ENCODE measurements around the gene FYN. TPM values are rescaled to one million over a fixed set of nuclear protein-coding genes. Genes with fewer than 3 reads are reported as not detected.

Gene FYN
- total and polyA plus RNA-seq, 2 of the 4 experiments (the other 2 are of a cell fraction), result 30.8 to 36.4 TPM

DNA sequence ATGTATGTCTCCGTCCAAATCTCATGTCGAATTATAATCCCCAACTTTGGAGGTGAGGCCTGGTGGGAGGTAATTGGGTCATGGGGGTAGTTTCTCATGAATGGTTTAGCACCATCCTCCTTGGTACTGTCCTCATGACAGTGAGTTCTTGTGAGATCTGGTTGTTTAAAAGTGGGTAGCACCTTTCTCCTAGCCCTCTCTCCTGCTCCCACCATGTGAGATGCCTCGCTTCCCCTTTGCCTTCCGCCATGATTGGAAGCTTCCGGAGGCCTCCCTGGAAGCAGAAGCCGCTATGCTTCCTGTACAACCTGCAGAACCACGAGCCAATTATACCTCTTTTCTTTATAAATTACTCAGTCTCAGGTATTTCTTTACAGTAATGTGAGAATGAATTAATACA is 123.1 kb downstream of the FYN start:
- in situ Hi-C loops (cut with MboI; ENCODE audit: low sequenced_read_pairs) (no loop called here), intact Hi-C loops (cut with micrococcal nuclease) (no loop called here), dilution Hi-C loops (cut with HindIII; ENCODE audit: low sequenced_read_pairs, unreplicated experiment) (no loop called here)
- no peak overlapping the region for H3K18ac ChIP-seq (ENCODE audit: low read depth, low read length)
- no peak overlapping the region for H4K8ac ChIP-seq (ENCODE audit: low read depth in 2 of 2, low read length in 2 of 2)
- no peaks in the 10 kb centered on the region for H3K36me3 ChIP-seq (ENCODE audit: control insufficient read depth, insufficient read depth, low read length)
- no peak overlapping the region for H3K14ac ChIP-seq (replicated peaks; ENCODE audit: low read depth, low read length)
- POLR2A ChIA-PET (ENCODE audit: unreplicated experiment), result no interaction called here
- no peak overlapping the region for H4K5ac ChIP-seq (ENCODE audit: low read depth, low read length)
- no peak overlapping the region for H3K27ac ChIP-seq (ENCODE audit: insufficient read depth, low read length)
- no peak overlapping the region for H2AK9ac ChIP-seq (replicated peaks; ENCODE audit: low read depth, low read length, poor library complexity)
- no peak overlapping the region for H3K4me2 ChIP-seq (ENCODE audit: low read depth, low read length)
- peaks cover 7% of the 10 kb centered on the region for H3K9me1 ChIP-seq (ENCODE audit: insufficient read depth, low read length)
- no peak overlapping the region for H3K4ac ChIP-seq (ENCODE audit: low read depth, low read length)
- no TSS peak for BruUV-seq (replicated peaks)
- H3K23ac ChIP-seq (ENCODE audit: low read depth, low read length), result no peak overlapping the region
- peaks cover under 1% of the 10 kb centered on the region; the same call in 1 of the 2 replicates for H3K4me1 ChIP-seq (ENCODE audit: control insufficient read depth, insufficient read depth, low read length)
- no peak overlapping the region for H2BK120ac ChIP-seq (ENCODE audit: low read depth, low read length)
- no CpG with 5 or more reads among the region's 7 CpGs for WGBS, 2 experiments (ENCODE audit: extremely low coverage in 2 of 2, insufficient read length in 1 of 2)
- no peak overlapping the region for H4K91ac ChIP-seq (ENCODE audit: insufficient read depth, low read depth, low read length)
- H2BK20ac ChIP-seq (ENCODE audit: low read depth, low read length), result no peak overlapping the region
- no peak overlapping the region for H3K56ac ChIP-seq (ENCODE audit: extremely low read depth, insufficient read depth, low read length)
- CTCF ChIA-PET, result no interaction called here
- H3K9me3 ChIP-seq (ENCODE audit: control insufficient read depth, insufficient read depth, low read length), result no peaks in the 10 kb centered on the region
- no peak overlapping the region for H3K9ac ChIP-seq (ENCODE audit: low read depth, low read length)
- H2AFZ ChIP-seq (replicated peaks; ENCODE audit: low read length, poor library complexity), result no peak overlapping the region
- no peaks in the 10 kb centered on the region for H3K27me3 ChIP-seq (ENCODE audit: control insufficient read depth, insufficient read depth, low read length)
- DNase-seq (no peak), ATAC-seq (ENCODE audit: low read depth) (no peak)
- no peaks in the 10 kb centered on the region for H4K20me1 ChIP-seq (ENCODE audit: insufficient read depth, low read length)
- H2BK15ac ChIP-seq (ENCODE audit: low read depth, low read length), result no peak overlapping the region
- TF ChIP-seq MXI1 (IDR thresholded peaks at IDR 0.05; ENCODE audit: borderline replicate concordance, low read depth, low read length), result no peak
- no peak for TF ChIP-seq MAFK (IDR thresholded peaks at IDR 0.05; ENCODE audit: low read depth, low read length)
- TF ChIP-seq SMC3 (IDR thresholded peaks at IDR 0.05; ENCODE audit: low read depth, low read length), result no peak
- TF ChIP-seq FOS (IDR thresholded peaks at IDR 0.05; ENCODE audit: low read depth, low read length), result no peak
- TF ChIP-seq POLR2A (IDR thresholded peaks at IDR 0.05; ENCODE audit: low read depth, low read length), result no peak
- TF ChIP-seq CHD1 (IDR thresholded peaks at IDR 0.05; ENCODE audit: low read depth, low read length), result no peak
- TF ChIP-seq, protein P1, sequence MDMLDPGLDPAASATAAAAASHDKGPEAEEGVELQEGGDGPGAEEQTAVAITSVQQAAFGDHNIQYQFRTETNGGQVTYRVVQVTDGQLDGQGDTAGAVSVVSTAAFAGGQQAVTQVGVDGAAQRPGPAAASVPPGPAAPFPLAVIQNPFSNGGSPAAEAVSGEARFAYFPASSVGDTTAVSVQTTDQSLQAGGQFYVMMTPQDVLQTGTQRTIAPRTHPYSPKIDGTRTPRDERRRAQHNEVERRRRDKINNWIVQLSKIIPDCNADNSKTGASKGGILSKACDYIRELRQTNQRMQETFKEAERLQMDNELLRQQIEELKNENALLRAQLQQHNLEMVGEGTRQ (IDR thresholded peaks at IDR 0.05; ENCODE audit: low read depth, low read length), result no peak
- no peak for TF ChIP-seq RFX5 (IDR thresholded peaks at IDR 0.05; ENCODE audit: low read depth, low read length)
- no peak for TF ChIP-seq NFE2L2 (IDR thresholded peaks at IDR 0.05; ENCODE audit: low read depth, low read length)
- H3K79me1 ChIP-seq (ENCODE audit: low read depth in 1 of 2, low read length in 2 of 2), result peaks cover 15 to 16% of the 10 kb centered on the region in 2 experiments
- H2AK5ac ChIP-seq (ENCODE audit: low read depth, low read length), result no peak overlapping the region
- H2BK5ac ChIP-seq (ENCODE audit: low read depth, low read length, poor library complexity, severe bottlenecking), result no peak overlapping the region
- no peak overlapping the region for H3K4me3 ChIP-seq (ENCODE audit: insufficient read depth, low read depth, low read length)

All from IMR-90 (cell line).